BE2C (cell line): ENCODE data around the gene LRRC52.
"Not testable (repeated sequence)": the region's sequence is repeated elsewhere in the genome, so short reads cannot be mapped to it uniquely, and the experiment has no call there.

Experiments used
- DNase-seq: peaks from one replicate; pipeline ENCODE4 v3.0.0-alpha.2; 2020
- H3K27me3 ChIP-seq: fragments of 250-450 bp; sonication (Bioruptor Pico); 2 replicates; pipeline ENCODE4 v1.5.1; 2020; ENCODE audit warnings: mild to moderate bottlenecking
- H3K36me3 ChIP-seq: fragments of 250-450 bp; sonication (Bioruptor Pico); 2 replicates; pipeline ENCODE4 v1.5.1; 2020; ENCODE audit warnings: mild to moderate bottlenecking
- H3K4me1 ChIP-seq: fragments of 250-450 bp; sonication (Bioruptor Pico); 2 replicates; pipeline ENCODE4 v1.5.1; 2020
- H3K4me3 ChIP-seq: 2 replicates; pipeline ENCODE4 v1.5.1; 2011; ENCODE audit warnings: low read depth, low read length
- H3K9me3 ChIP-seq: fragments of 250-450 bp; sonication (Bioruptor Pico); 2 replicates; pipeline ENCODE4 v1.5.1; 2020
- CTCF ChIP-seq: IDR thresholded peaks from 2 replicates; pipeline ENCODE4 v1.5.1; 2012; ENCODE audit warnings: mild to moderate bottlenecking, low read depth, low read length

The LRRC52 gene

DNA sequence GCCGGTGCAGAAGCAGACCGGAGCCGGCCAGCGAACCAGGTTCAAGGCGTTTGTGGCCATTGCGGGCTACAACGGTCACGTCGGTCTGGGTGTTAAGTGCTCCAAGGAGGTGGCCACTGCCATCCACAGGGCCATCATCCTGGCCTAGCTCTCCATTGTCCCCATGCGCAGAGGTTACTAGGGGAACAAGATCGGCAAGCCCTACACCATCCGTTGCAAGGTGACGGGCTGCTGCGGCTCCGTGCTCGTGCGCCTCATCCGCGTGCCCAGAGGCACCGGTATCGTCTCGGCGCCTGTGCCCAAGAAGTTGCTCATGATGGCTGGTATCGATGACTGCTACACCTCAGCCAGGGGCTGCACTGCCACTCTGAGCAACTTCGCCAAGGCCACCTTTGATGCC lies 38.1 kb downstream of the LRRC52 start:
- no peaks in the 10 kb centered on the region for H3K4me1 ChIP-seq
- DNase-seq: no peak
- H3K9me3 ChIP-seq: no peaks in the 10 kb centered on the region
- no peak for TF ChIP-seq CTCF
- no peak overlapping the region for H3K4me3 ChIP-seq
- no peaks in the 10 kb centered on the region for H3K36me3 ChIP-seq
- peaks cover 4% of the 10 kb centered on the region; the same call in 1 of the 2 replicates for H3K27me3 ChIP-seq

DNA sequence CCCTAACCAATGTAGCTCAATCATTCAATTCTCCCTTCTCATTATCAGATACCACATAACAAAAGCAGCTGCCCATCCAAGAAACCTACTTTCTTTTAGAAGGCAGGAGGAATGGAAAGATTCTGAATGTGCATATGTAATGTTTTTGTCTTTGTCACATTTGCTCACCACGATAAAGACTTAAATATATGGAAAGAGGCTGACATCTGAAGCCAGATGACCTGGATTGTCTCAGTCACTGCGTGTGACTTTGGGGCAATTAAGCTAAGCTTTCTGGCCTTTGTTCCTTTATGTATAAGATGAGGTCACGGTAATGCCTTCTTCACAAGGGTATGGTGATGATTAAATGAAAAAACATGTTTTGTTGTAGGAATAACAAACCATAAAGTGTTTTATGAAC lies 42.6 kb downstream of the LRRC52 start:
- no peak for TF ChIP-seq CTCF
- no peak for DNase-seq
- Histone ChIP-seq H3K36me3 (no peaks in the 10 kb centered on the region), H3K27me3 (no peaks in the 10 kb centered on the region), H3K9me3 (no peaks in the 10 kb centered on the region), H3K4me3 (no peak overlapping the region), H3K4me1 (no peaks in the 10 kb centered on the region)

GRCh38 chr1:165591391-165591790 lies 47.6 kb downstream of the LRRC52 start:
- not testable (repeated sequence) for H3K4me3 ChIP-seq, H3K4me1 ChIP-seq, H3K9me3 ChIP-seq, DNase-seq, H3K36me3 ChIP-seq
- peaks cover 26% of the 10 kb centered on the region for H3K27me3 ChIP-seq

- peak; percentile 66 for DNase-seq
- TF ChIP-seq CTCF: peak; percentile 95
- H3K4me1 ChIP-seq: no peaks in the 10 kb centered on the region
- H3K4me3 ChIP-seq: no peak overlapping the region
- no peaks in the 10 kb centered on the region for H3K36me3 ChIP-seq
- H3K9me3 ChIP-seq: no peaks in the 10 kb centered on the region
- peaks cover 33% of the 10 kb centered on the region for H3K27me3 ChIP-seq
These were observed 49.4 kb downstream of the LRRC52 start for GRCh38 chr1:165592945-165593823.

DNA sequence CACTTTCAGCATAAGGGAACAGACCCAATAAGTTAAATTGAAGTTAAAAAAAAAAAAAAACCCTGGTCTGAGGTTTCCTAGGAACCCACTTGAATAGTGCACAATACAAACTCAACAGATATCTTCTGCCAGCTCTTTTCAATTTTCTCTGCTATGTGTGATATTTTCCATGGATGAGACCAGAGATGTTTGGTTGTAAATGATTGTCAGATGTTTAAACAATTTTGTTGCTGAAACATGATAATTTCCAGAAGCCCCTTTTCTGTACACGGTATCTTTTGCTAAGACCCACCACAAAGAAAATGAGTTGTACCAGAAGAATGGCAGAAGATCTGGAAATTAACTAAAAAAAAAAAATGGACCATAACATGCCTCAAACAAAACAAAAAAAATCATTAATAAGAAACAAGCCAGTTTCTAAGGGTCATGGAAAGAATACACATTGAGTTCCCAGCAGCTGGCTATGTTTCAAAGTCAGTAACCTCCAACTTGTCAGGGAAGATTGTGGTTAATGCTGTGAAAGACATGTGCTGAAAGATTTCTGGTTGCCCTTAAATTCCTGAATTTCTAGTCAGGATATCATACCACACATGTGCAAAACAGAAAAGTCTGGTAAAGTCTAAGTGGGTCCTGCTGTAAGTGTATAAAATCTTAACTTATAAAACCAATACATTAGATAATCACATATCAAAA lies 51.6 kb downstream of the LRRC52 start:
- H3K36me3 ChIP-seq: no peaks in the 10 kb centered on the region
- H3K4me1 ChIP-seq: no peaks in the 10 kb centered on the region
- no peak overlapping the region for H3K4me3 ChIP-seq
- no peak for DNase-seq
- no peak for TF ChIP-seq CTCF
- H3K9me3 ChIP-seq: no peaks in the 10 kb centered on the region
- peaks cover 33% of the 10 kb centered on the region for H3K27me3 ChIP-seq

- peak overlapping the region; percentile 74 for H3K4me3 ChIP-seq
- no peaks in the 10 kb centered on the region for H3K9me3 ChIP-seq
- no peaks in the 10 kb centered on the region for H3K36me3 ChIP-seq
- peak; percentile 97 for DNase-seq
- no peaks in the 10 kb centered on the region for H3K4me1 ChIP-seq
- peaks cover 31% of the 10 kb centered on the region for H3K27me3 ChIP-seq
- TF ChIP-seq CTCF: no peak
These were observed 54.3 kb downstream of the LRRC52 start for GRCh38 chr1:165597883-165598675.
